Body of pancreas (tissue), 4 donors: ENCODE measurements around the gene UGT2A1. TPM values are rescaled to one million over a fixed set of nuclear protein-coding genes. Genes with fewer than 3 reads are reported as not detected.

ENCODE experiments used
- ATAC-seq: fragments of 150-250 bp; one replicate; pipeline ENCODE4 v1.9.1; 2016
- DNase-seq, 4 donors: peaks; one replicate each; pipeline ENCODE4 v3.0.0-alpha.2; 2019
- H3K27ac ChIP-seq, 4 donors: fragments of 200-600 bp; sonication (generic); 1 replicate in 3 of 4; 2 replicates in 1 of 4; pipeline versions ENCODE4 v1.5.1 to v1.6.1; 2016 to 2019; ENCODE audit warnings: mild to moderate bottlenecking in 1 of 4, mixed read lengths in 1 of 4, moderate library complexity in 1 of 4
- H3K27me3 ChIP-seq, 2 donors: fragments of 200-600 bp; sonication (generic); one replicate each; pipeline ENCODE4 v1.6.0; 2016; ENCODE audit warnings: mild to moderate bottlenecking in 1 of 2
- H3K36me3 ChIP-seq, 2 donors: fragments of 200-600 bp; sonication (generic); replicated peaks in 1 of 2; 2 replicates each; pipeline ENCODE4 v1.5.1; 2016; ENCODE audit warnings: low read depth in 2 of 2; ENCODE audit not compliant: insufficient read depth in 1 of 2
- H3K4me1 ChIP-seq: fragments of 200-600 bp; sonication (generic); one replicate; pipeline ENCODE4 v1.6.0; 2016
- H3K4me3 ChIP-seq, 2 donors: fragments of 200-600 bp; sonication (generic); 1 replicate in 1 of 2; 2 replicates in 1 of 2; pipeline ENCODE4 v1.5.1; 2016 to 2019
- H3K9me3 ChIP-seq, 3 donors: fragments of 200-600 bp; sonication (generic); 1 replicate in 2 of 3; 2 replicates in 1 of 3; pipeline ENCODE4 v1.5.1; 2016
- POLR2A ChIP-seq, 3 donors: fragments of 450-650 bp; IDR thresholded peaks; one replicate each; pipeline ENCODE4 v1.6.1; 2016; ENCODE audit warnings: antibody characterized with exemption in 3 of 3, mild to moderate bottlenecking in 2 of 3
- WGBS, 2 donors: methylation state at CpG; one replicate each; pipeline ENCODE4 v1.1.5; 2017; 5-methylcytosine and 5-hydroxymethylcytosine counted together
- intact Hi-C: fragments of 100-400 bp; cut with DNase I; formaldehyde crosslinking; loops from one replicate; pipeline ENCODE4 v1.15.1; 2023
- total RNA-seq, 2 donors: library from RNA; depleted of rRNA; stranded (reverse); fragments of >200 nt; gene quantifications; one replicate each; pipeline ENCODE4 v1.1.0, GENCODE V29; 2016
- TF ChIP-seq, protein P1 (sequence below), 7 experiments: fragments of 450-650 bp in 4 of 7; fragments of 200-600 bp in 3 of 7; sonication (generic) in 3 of 7; IDR thresholded peaks; one replicate each; pipeline ENCODE4 v1.5.1; 2016 to 2019; ENCODE audit warnings: antibody characterized with exemption in 7 of 7

The UGT2A1 gene
- total RNA-seq, 2 donors from 2014 or later = not detected

DNA sequence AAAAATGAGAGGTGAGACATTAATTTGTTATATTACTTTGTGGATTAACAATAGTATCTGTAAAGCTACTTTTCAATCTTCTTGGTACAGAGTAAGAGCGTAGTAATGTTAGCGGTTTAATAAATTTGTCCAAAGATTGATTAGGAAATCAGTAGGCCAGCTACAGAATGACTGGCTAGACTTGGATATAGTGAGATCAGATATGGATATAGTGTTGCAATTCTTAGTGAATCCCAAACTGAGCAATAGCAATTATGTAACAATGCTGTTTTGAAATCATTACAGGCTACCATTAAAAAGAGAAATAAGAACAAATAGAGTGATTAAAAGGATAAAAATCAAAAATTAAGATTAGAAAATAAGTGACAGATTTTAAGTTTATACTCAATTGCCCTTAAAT, 12.8 kb downstream of the UGT2A1 start:
- ATAC-seq (no peak), DNase-seq (no peak)
- intact Hi-C loops = no loop called here
- Histone ChIP-seq H3K27me3 (no peaks in the 10 kb centered on the region), H3K36me3 (no peaks in the 10 kb centered on the region), H3K4me3 (no peak overlapping the region), H3K4me1 (no peaks in the 10 kb centered on the region), H3K27ac (no peak overlapping the region), H3K9me3 (no peaks in the 10 kb centered on the region)
- WGBS, 2 donors = 92 to 99% methylated on average over 2 of the region's 2 CpGs
- TF ChIP-seq, protein P1, sequence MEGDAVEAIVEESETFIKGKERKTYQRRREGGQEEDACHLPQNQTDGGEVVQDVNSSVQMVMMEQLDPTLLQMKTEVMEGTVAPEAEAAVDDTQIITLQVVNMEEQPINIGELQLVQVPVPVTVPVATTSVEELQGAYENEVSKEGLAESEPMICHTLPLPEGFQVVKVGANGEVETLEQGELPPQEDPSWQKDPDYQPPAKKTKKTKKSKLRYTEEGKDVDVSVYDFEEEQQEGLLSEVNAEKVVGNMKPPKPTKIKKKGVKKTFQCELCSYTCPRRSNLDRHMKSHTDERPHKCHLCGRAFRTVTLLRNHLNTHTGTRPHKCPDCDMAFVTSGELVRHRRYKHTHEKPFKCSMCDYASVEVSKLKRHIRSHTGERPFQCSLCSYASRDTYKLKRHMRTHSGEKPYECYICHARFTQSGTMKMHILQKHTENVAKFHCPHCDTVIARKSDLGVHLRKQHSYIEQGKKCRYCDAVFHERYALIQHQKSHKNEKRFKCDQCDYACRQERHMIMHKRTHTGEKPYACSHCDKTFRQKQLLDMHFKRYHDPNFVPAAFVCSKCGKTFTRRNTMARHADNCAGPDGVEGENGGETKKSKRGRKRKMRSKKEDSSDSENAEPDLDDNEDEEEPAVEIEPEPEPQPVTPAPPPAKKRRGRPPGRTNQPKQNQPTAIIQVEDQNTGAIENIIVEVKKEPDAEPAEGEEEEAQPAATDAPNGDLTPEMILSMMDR (IDR thresholded peaks at IDR 0.05) = no peak
- TF ChIP-seq POLR2A (IDR thresholded peaks at IDR 0.05) = no peak

DNA sequence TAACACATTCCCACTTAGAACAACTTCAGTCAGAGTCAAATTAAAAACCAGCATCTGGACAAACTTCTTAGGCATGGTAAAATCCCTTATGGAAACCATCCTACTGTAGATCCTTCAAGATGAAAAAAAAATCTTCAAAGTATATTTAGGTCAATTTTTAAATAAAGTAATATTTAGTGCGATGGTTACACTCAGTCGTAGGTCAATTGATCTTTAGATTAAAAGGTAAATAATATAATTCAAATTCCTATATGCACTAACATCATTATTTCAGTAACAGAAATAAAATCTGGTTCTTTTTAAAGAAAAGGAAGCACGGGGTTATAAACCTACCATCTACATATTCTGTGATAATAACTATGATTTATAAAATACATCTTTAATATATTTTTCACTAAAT, 13.5 kb downstream of the UGT2A1 start, which contains the start of gene UGT2A2:
Gene UGT2A2 (minus strand): TSS at position 101 of the 400 bp plus-strand sequence. CDS start 2 bp downstream, at position 99.
- ATAC-seq = no peak
- Histone ChIP-seq H3K4me3 (no peak within 1 kb of the TSS), H3K4me1 (no peaks in the 10 kb centered on the region), H3K9me3 (no peaks in the 10 kb centered on the region), H3K27ac (no peak within 1 kb of the TSS), H3K36me3 (no peaks in the 10 kb centered on the region), H3K27me3 (no peaks in the 10 kb centered on the region)
- DNase-seq = no peak
- TF ChIP-seq, protein P1 (IDR thresholded peaks at IDR 0.05) = no peak
- no peak for TF ChIP-seq POLR2A (IDR thresholded peaks at IDR 0.05)
- 85 to 88% methylated on average over 3 of the region's 3 CpGs for WGBS, 2 donors
- intact Hi-C loops = no loop called here

DNA sequence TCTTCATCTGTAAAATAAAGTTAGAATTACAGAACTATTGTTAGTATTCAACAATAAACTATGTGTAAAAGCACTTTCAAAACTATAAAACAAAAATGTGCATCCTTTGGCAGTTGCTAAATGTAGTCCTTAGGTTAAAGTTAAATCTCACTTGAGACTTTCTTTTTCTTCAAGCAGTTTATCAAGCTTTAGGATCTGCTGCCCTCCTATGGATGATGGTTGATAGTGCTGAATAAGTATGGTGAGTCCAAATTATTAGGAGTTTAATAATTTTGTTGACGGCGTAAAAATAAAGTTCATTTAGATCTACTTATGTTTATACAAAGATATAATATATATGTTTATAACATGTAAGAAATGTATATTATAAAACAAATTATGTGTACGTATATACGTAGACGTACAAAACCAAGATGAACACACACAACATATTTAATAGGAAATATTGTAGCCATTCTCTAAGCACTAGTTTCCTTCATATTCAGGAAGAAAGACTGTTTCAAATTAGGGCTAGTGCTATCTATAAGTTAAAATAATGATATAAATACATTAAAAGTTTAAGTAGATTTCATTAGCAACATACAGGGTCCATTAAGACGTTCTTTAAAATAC, 35.9 kb downstream of the UGT2A1 start:
- Histone ChIP-seq H3K4me1 (no peaks in the 10 kb centered on the region), H3K27me3 (no peaks in the 10 kb centered on the region), H3K27ac (no peak overlapping the region), H3K36me3 (no peaks in the 10 kb centered on the region), H3K9me3 (no peaks in the 10 kb centered on the region), H3K4me3 (no peak overlapping the region)
- TF ChIP-seq POLR2A (IDR thresholded peaks at IDR 0.05) = no peak
- TF ChIP-seq, protein P1 (IDR thresholded peaks at IDR 0.05) = peak in 6 of 7 experiments; percentile 36 to 65 (median 50)
- WGBS, 2 donors = 46 to 50% methylated on average over 6 of the region's 6 CpGs
- ATAC-seq (peak; percentile 47), DNase-seq (peak in 1 of 4 donors; percentile 3)
- intact Hi-C loops = no loop called here

- intact Hi-C loops = no loop called here
- no peaks in the 10 kb centered on the region for H3K27me3 ChIP-seq
- no peak for ATAC-seq
- H3K27ac ChIP-seq = no peak overlapping the region
- DNase-seq = no peak
- H3K4me3 ChIP-seq = no peak overlapping the region
- WGBS, 2 donors = 49 to 52% methylated on average over 1 of the region's 1 CpG
- no peaks in the 10 kb centered on the region for H3K9me3 ChIP-seq
- no peaks in the 10 kb centered on the region for H3K4me1 ChIP-seq
- no peak for TF ChIP-seq POLR2A (IDR thresholded peaks at IDR 0.05)
- TF ChIP-seq, protein P1 (IDR thresholded peaks at IDR 0.05) = no peak
- no peaks in the 10 kb centered on the region for H3K36me3 ChIP-seq
Observed at GRCh38 chr4:69610484-69610883, 42.6 kb downstream of the UGT2A1 start.

- Histone ChIP-seq H3K27ac (no peak overlapping the region), H3K9me3 (no peaks in the 10 kb centered on the region), H3K4me3 (no peak overlapping the region), H3K4me1 (no peaks in the 10 kb centered on the region), H3K27me3 (no peaks in the 10 kb centered on the region), H3K36me3 (no peaks in the 10 kb centered on the region)
- intact Hi-C loops = no loop called here
- TF ChIP-seq, protein P1 (IDR thresholded peaks at IDR 0.05) = no peak
- TF ChIP-seq POLR2A (IDR thresholded peaks at IDR 0.05) = no peak
- DNase-seq (no peak), ATAC-seq (no peak)
- WGBS, 2 donors = 81 to 83% methylated on average over 2 to 4 of the region's 4 CpGs
Observed at GRCh38 chr4:69601065-69601464, 52.0 kb downstream of the UGT2A1 start.
